GM23248 (cell line): ENCODE results near the gene STIM2. TPM values are rescaled to one million over a fixed set of nuclear protein-coding genes. Genes with fewer than 3 reads are reported as not detected.

Source experiments
- DNase-seq: peaks from one replicate; pipeline ENCODE4 v3.0.0-alpha.2; 2015
- H2AFZ ChIP-seq: fragments of 200-600 bp; sonication (generic); 2 replicates; pipeline ENCODE4 v1.6.1; 2016; ENCODE audit warnings: antibody characterized with exemption
- H3F3A ChIP-seq: fragments of 200-600 bp; sonication (generic); 2 replicates; pipeline ENCODE4 v1.6.1; 2016; ENCODE audit warnings: mild to moderate bottlenecking, antibody characterized with exemption, mixed run types; ENCODE audit not compliant: insufficient read depth
- H3K27ac ChIP-seq: fragments of 200-600 bp; sonication (generic); 2 replicates; pipeline ENCODE4 v1.5.1; 2016; ENCODE audit warnings: mild to moderate bottlenecking
- H3K27me3 ChIP-seq: fragments of 200-600 bp; sonication (generic); replicated peaks from 2 replicates; pipeline ENCODE4 v1.6.1; 2016; ENCODE audit warnings: mild to moderate bottlenecking; ENCODE audit not compliant: insufficient read depth
- H3K36me3 ChIP-seq: fragments of 200-600 bp; sonication (generic); 2 replicates; pipeline ENCODE4 v1.6.1; 2016; ENCODE audit warnings: low read depth, mild to moderate bottlenecking
- H3K4me1 ChIP-seq: fragments of 200-600 bp; sonication (generic); 2 replicates; pipeline ENCODE4 v1.6.1; 2016; ENCODE audit warnings: mild to moderate bottlenecking; ENCODE audit not compliant: insufficient read depth
- H3K4me2 ChIP-seq: fragments of 200-600 bp; sonication (generic); one replicate; pipeline ENCODE4 v1.6.1; 2016; ENCODE audit warnings: mild to moderate bottlenecking; ENCODE audit not compliant: unreplicated experiment
- H3K4me3 ChIP-seq: fragments of 200-600 bp; sonication (generic); 2 replicates; pipeline ENCODE4 v1.5.1; 2016; ENCODE audit warnings: mild to moderate bottlenecking
- H3K79me2 ChIP-seq: fragments of 200-600 bp; sonication (generic); 2 replicates; pipeline ENCODE4 v1.6.1; 2016; ENCODE audit warnings: mild to moderate bottlenecking; ENCODE audit not compliant: insufficient read depth
- H3K9ac ChIP-seq: fragments of 200-600 bp; sonication (generic); 2 replicates; pipeline ENCODE4 v1.6.1; 2016; ENCODE audit warnings: mild to moderate bottlenecking
- H3K9me2 ChIP-seq: fragments of 200-600 bp; sonication (generic); 2 replicates; pipeline ENCODE4 v1.6.1; 2016; ENCODE audit warnings: mixed run types, mild to moderate bottlenecking, moderate library complexity; ENCODE audit not compliant: insufficient read depth
- H3K9me3 ChIP-seq: fragments of 200-600 bp; sonication (generic); one replicate; pipeline ENCODE4 v1.6.1; 2017; ENCODE audit warnings: low read depth
- H4K20me1 ChIP-seq: fragments of 200-600 bp; sonication (generic); 2 replicates; pipeline ENCODE4 v1.6.0; 2016; ENCODE audit not compliant: insufficient read depth
- EZH2 ChIP-seq: fragments of 200-600 bp; sonication (generic); IDR thresholded peaks from 2 replicates; pipeline ENCODE4 v1.6.1; 2018; ENCODE audit warnings: antibody characterized with exemption, mild to moderate bottlenecking; ENCODE audit not compliant: insufficient read depth, poor library complexity, severe bottlenecking
- EZH2phosphoT487 ChIP-seq: fragments of 200-600 bp; sonication (generic); IDR thresholded peaks from 2 replicates; pipeline ENCODE4 v1.6.1; 2018; ENCODE audit warnings: antibody characterized with exemption, moderate library complexity, mild to moderate bottlenecking, low read depth; ENCODE audit not compliant: insufficient read depth
- WGBS, 2 experiments: methylation state at CpG; one replicate each; pipeline ENCODE4 v1.1.6; 2015 to 2017; ENCODE audit warnings: low lambda C conversion rate in 2 of 2, low coverage in 1 of 2; ENCODE audit errors: missing lambda C conversion rate in 2 of 2; 5-methylcytosine and 5-hydroxymethylcytosine counted together
- in situ Hi-C: fragments of 300-500 bp; cut with MboI; formaldehyde crosslinking; loops from 2 replicates; pipeline ENCODE4 v1.15.0; 2020
- polyA plus RNA-seq: library from polyadenylated mRNA; unstranded; fragments of >200 nt; fragmentation: Nextera tagmentation; extraction: Ambion mirVana; gene quantifications from 2 replicates; pipeline ENCODE4 v1.2.1, GENCODE V29; 2016
- total RNA-seq: library from RNA; depleted of rRNA; stranded (reverse); fragments of >200 nt; shearing (Covaris generic); gene quantifications from 2 replicates; pipeline ENCODE4 v1.2.3, GENCODE V29; 2014

STIM2 gene
- total and polyA plus RNA-seq, 2 experiments from 2014 or later = 10.8 to 13.8 TPM

DNA sequence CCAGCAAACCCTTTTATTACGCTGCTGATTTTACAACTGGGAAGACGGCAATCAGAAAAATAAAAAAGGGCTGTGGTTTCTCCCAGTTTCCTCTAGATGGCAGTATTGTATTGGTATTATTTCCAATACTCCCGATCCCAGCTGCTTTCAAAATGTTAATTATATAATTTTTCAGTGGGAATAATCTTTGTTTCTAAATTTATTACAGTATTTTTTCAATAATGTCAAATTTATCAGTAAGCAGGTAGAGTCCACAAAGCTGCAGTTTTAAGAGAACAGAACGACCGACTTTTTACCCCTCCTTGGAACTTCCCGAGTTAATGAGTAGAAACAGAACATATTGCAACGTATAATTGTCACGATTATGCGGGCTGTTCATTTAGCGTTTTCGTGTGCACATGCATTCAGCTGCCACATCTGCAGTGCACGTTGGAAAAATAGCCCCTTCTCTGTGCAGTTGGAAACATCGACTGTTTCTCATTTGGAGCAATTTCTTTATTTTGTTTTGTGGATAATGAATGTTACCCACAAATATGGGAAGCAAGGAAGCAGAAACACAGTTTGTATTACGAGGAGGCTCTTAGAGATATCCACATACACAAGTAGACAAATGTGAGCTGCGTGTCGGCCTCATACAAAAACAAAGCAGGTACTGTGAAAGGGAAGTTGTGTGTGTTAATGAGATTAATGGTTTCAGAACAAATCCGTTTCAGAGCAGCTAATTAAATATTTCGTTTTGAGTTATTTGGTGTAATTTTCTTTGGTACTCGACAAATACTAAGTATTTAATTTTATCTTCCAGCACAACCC lies 188.0 kb downstream of the STIM2 start:
- Histone ChIP-seq H3K9me2 (no peaks in the 10 kb centered on the region), H3K4me1 (no peaks in the 10 kb centered on the region), H3K79me2 (no peaks in the 10 kb centered on the region), H3F3A (no peaks in the 10 kb centered on the region), H3K9me3 (no peaks in the 10 kb centered on the region), H3K4me2 (peak overlapping the region; percentile 94), H3K27me3 (peaks cover 49% of the 10 kb centered on the region), H3K36me3 (no peaks in the 10 kb centered on the region), H2AFZ (peak overlapping the region; percentile 79), H3K27ac (no peak overlapping the region), H3K9ac (0 out of 2 replicates have a peak overlapping the region, but pooled peaks have one; percentile 27), H3K4me3 (peak overlapping the region; percentile 72), H4K20me1 (no peaks in the 10 kb centered on the region)
- 15 to 16% methylated on average over 19 of the region's 19 CpGs for WGBS, 2 experiments
- in situ Hi-C loops = no loop called here
- peak; percentile 61 for DNase-seq
- TF ChIP-seq EZH2 (no peak), EZH2phosphoT487 (no peak)

DNA sequence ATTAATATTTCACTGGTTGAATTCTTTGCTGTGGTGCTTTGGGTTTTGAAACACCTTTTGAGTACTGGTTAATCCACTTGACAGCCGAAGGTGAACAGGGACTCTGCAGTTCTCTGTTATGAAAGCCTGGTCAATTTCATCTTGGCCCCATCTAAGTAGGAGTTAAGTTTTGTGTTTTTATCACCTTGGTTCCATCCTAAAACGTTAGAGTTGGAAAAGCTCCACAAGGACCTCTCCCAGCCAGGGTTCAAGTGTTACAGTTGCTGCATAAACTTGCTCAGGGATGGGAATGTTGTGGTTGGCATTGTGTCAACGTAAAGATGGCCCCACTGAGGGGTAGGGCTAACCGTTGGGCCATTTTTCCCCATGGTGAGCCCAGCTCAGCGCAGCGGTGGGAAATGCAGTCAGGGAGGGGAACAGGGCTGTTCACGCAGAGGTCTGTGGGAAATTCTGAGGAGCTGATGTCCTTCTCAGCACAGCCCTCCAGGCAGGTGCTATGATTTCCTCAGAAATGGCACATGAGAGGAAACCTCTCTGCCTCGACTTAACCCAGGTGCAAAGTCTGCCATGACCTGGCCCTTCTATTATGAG lies 188.7 kb downstream of the STIM2 start:
- Histone ChIP-seq H3K27me3 (peaks cover 51% of the 10 kb centered on the region), H4K20me1 (no peaks in the 10 kb centered on the region), H3F3A (no peaks in the 10 kb centered on the region), H3K4me1 (no peaks in the 10 kb centered on the region), H2AFZ (0 out of 2 replicates have a peak overlapping the region, but pooled peaks have one; percentile 79), H3K9me3 (no peaks in the 10 kb centered on the region), H3K36me3 (no peaks in the 10 kb centered on the region), H3K27ac (no peak overlapping the region), H3K9ac (no peak overlapping the region), H3K79me2 (no peaks in the 10 kb centered on the region), H3K4me3 (no peak overlapping the region), H3K4me2 (no peak overlapping the region), H3K9me2 (no peaks in the 10 kb centered on the region)
- 62 to 64% methylated on average over 8 of the region's 8 CpGs for WGBS, 2 experiments
- no peak for DNase-seq
- TF ChIP-seq EZH2phosphoT487 (no peak), EZH2 (no peak)
- in situ Hi-C loops = no loop called here

DNA sequence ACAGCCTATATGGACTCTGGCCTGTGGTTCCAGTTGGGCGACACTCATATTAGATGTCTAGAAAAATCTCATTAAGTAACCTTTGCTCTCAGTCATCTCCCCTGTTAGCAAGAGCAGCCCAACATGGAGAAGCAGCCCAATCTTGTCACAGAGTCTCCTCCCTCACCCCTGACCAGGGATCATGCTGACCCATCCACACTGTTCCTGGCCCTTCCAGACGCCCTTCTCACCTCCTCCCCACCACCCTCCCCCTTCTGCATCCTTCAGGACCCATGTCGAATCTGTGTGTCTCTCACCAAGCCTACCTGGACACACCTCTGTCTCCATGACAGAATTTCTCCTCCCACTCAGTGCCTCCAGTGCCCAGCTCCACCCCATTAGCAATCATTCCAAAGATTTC lies 190.1 kb downstream of the STIM2 start:
- WGBS, 2 experiments = 48 to 52% methylated on average over 3 of the region's 3 CpGs
- peaks cover 45% of the 10 kb centered on the region for H3K27me3 ChIP-seq

DNA sequence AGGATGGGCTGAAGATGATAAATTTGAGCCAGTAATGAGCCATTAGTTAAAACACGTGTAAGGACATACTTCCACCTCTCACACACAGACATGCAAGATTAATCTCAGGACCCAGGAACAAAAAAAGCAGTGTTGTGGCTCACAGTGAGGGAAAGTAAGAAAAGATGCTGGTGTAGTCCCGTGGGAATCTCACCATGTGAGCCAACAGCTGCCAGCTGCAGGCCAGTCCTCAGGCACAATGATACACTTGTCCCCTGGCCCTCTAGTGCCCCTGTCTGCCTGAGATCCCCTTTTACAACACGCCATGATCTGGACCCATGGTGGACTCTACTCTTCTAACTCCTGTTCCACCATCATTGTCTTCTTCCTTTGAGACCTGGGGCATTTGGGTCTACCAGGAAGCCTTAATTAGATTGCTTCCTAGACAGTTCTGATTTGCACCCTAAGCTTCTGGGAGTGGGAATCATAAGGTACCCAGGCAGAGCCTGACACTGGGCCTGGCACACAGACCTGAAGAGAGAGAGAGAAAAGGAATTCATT lies 194.7 kb downstream of the STIM2 start:
- in situ Hi-C loops = no loop called here
- no peak for DNase-seq

More for the DNA sequence above, 190.1 kb downstream of the STIM2 start:
- Histone ChIP-seq H3K4me1 (no peaks in the 10 kb centered on the region), H3K79me2 (no peaks in the 10 kb centered on the region), H3K4me2 (no peak overlapping the region), H3K36me3 (no peaks in the 10 kb centered on the region), H3K9me2 (no peaks in the 10 kb centered on the region), H3K9me3 (no peaks in the 10 kb centered on the region), H3K27ac (no peak overlapping the region), H3K9ac (no peak overlapping the region), H4K20me1 (no peaks in the 10 kb centered on the region), H3K4me3 (no peak overlapping the region), H3F3A (no peaks in the 10 kb centered on the region), H2AFZ (no peak overlapping the region)
- TF ChIP-seq EZH2 (no peak), EZH2phosphoT487 (no peak)
- in situ Hi-C loops = no loop called here
- DNase-seq = no peak

More for the DNA sequence above, 194.7 kb downstream of the STIM2 start:
- WGBS, 2 experiments = 19 to 22% methylated on average over 3 of the region's 3 CpGs
- Histone ChIP-seq H3K79me2 (no peaks in the 10 kb centered on the region), H3K4me1 (no peaks in the 10 kb centered on the region), H3K4me2 (no peak overlapping the region), H3K36me3 (no peaks in the 10 kb centered on the region), H3K27ac (no peak overlapping the region), H2AFZ (no peak overlapping the region), H3K9me2 (no peaks in the 10 kb centered on the region), H3K9ac (no peak overlapping the region), H3K9me3 (no peaks in the 10 kb centered on the region), H3K4me3 (no peak overlapping the region), H3K27me3 (peaks cover 40% of the 10 kb centered on the region), H3F3A (no peaks in the 10 kb centered on the region), H4K20me1 (no peaks in the 10 kb centered on the region)
- TF ChIP-seq EZH2 = no peak
- no peak for TF ChIP-seq EZH2phosphoT487
